IMR-90 (cell line): ENCODE results near the gene ELSPBP1.

Experiments used
- BHLHE40 ChIP-seq: fragments of 150-350 bp; IDR thresholded peaks from 2 replicates; pipeline ENCODE4 v1.6.1; 2016; ENCODE audit warnings: mild to moderate bottlenecking, low read depth, low read length
- CTCF ChIP-seq: conservative IDR thresholded peaks from 2 replicates; pipeline ENCODE4 v1.5.1; 2012; ENCODE audit warnings: mild to moderate bottlenecking, low read depth, low read length, improper control_type of control experiment
- POLR2A ChIP-seq: IDR thresholded peaks from 2 replicates; pipeline ENCODE4 v1.6.1; 2012; ENCODE audit warnings: mild to moderate bottlenecking, low read depth, low read length
- USF2 ChIP-seq: fragments of 150-350 bp; IDR thresholded peaks from 2 replicates; pipeline ENCODE4 v1.6.1; 2017; ENCODE audit warnings: mild to moderate bottlenecking, antibody characterized with exemption, low read length, low read depth

- TF ChIP-seq CTCF (no peak), POLR2A (no peak), BHLHE40 (no peak), USF2 (no peak)
Measured at GRCh38 chr19:48000846-48001245, 6.4 kb downstream of the ELSPBP1 start.
